ENCODE measurements around the gene XYLT1. TPM values are rescaled to one million over a fixed set of nuclear protein-coding genes. Genes with fewer than 3 reads are reported as not detected.

XYLT1 gene
- total and polyA plus RNA-seq, 3 experiments from 2014 or later, result 1.4 to 9.1 (median 6.8) TPM

GRCh38 chr16:17213025-17213424 lies 257.7 kb downstream of the XYLT1 start:
- H3K27ac Mint-ChIP-seq, result peak overlapping the region in 2 of 8 donors; percentile 22 to 67
- H3K36me3 ChIP-seq (ENCODE audit: insufficient read depth, low read length), result no peaks in the 10 kb centered on the region
- H3K36me3 Mint-ChIP-seq, result peaks cover 9 to 26% (median 18%) of the 10 kb centered on the region in 3 donors
- no peaks in the 10 kb centered on the region for H3K27me3 ChIP-seq (ENCODE audit: insufficient read depth, low read length, poor library complexity, severe bottlenecking)
- ChIA-PET CTCF (no interaction called here), POLR2A (no interaction called here)
- peaks cover 0 to 9% (median 0%) of the 10 kb centered on the region in 5 donors for H3K9me3 Mint-ChIP-seq
- peak in 2 of 5 donors; percentile 19 to 46 for DNase-seq
- H3K27ac ChIP-seq (ENCODE audit: low read depth, low read length), result no peak overlapping the region
- peaks cover 10 to 22% (median 14%) of the 10 kb centered on the region in 3 donors for H3K4me1 Mint-ChIP-seq
- no peak overlapping the region for H3K4me3 Mint-ChIP-seq
- H3K9me3 ChIP-seq (ENCODE audit: low read length), result peaks cover 8% of the 10 kb centered on the region
- H3K4me3 ChIP-seq (ENCODE audit: low read length), result no peak overlapping the region
- H3K4me1 ChIP-seq (ENCODE audit: insufficient read depth, low read length), result peaks cover 15% of the 10 kb centered on the region
- H3K27me3 Mint-ChIP-seq, result no peaks in the 10 kb centered on the region

DNA sequence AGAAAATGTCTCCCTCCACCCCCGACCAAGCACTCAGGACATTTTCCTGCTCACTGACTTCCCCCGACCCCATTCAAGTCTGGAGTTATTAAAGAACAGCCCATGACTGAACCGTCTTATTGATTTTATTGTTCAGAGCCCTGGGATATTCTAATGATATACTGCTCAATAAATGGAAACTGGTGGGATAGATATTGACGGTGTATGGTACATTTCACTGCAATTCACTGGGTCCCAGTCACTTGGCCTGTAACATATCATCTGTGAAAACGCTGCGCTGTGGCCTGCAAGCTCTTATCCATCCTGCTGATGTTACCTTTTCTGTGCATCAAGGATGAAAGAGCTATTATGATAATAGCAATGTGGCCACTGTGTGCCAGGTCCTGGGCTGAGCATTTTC lies 258.2 kb downstream of the XYLT1 start:
- Mint-ChIP-seq H3K9me3 (peaks cover 0 to 9% (median 0%) of the 10 kb centered on the region in 5 donors), H3K36me3 (peaks cover 8 to 25% (median 18%) of the 10 kb centered on the region in 3 donors), H3K4me3 (no peak overlapping the region), H3K27ac (peak overlapping the region in 3 of 8 donors; percentile 59 to 69 (median 67)), H3K4me1 (peaks cover 10 to 22% (median 14%) of the 10 kb centered on the region in 3 donors), H3K27me3 (no peaks in the 10 kb centered on the region)
- DNase-seq, result no peak
- Histone ChIP-seq H3K4me3 (ENCODE audit: low read length) (no peak overlapping the region), H3K27me3 (ENCODE audit: insufficient read depth, low read length, poor library complexity, severe bottlenecking) (no peaks in the 10 kb centered on the region), H3K27ac (ENCODE audit: low read depth, low read length) (no peak overlapping the region), H3K9me3 (ENCODE audit: low read length) (peaks cover 8% of the 10 kb centered on the region), H3K36me3 (ENCODE audit: insufficient read depth, low read length) (no peaks in the 10 kb centered on the region), H3K4me1 (ENCODE audit: insufficient read depth, low read length) (peaks cover 15% of the 10 kb centered on the region)
- POLR2A ChIA-PET, result no interaction called here
- CTCF ChIA-PET, result interaction anchor here (1.9 kb wide), 1 partner anchor 366 kb away, joined by 4 read pairs; no protein-coding TSS in a partner anchor

- Histone ChIP-seq H3K9me3 (ENCODE audit: low read length) (peaks cover 8% of the 10 kb centered on the region), H3K36me3 (ENCODE audit: insufficient read depth, low read length) (no peaks in the 10 kb centered on the region), H3K4me3 (ENCODE audit: low read length) (no peak overlapping the region), H3K27me3 (ENCODE audit: insufficient read depth, low read length, poor library complexity, severe bottlenecking) (no peaks in the 10 kb centered on the region), H3K27ac (ENCODE audit: low read depth, low read length) (no peak overlapping the region), H3K4me1 (ENCODE audit: insufficient read depth, low read length) (peaks cover 15% of the 10 kb centered on the region)
- peaks cover 10 to 22% (median 14%) of the 10 kb centered on the region in 3 donors for H3K4me1 Mint-ChIP-seq
- no peak overlapping the region for H3K4me3 Mint-ChIP-seq
- peaks cover 7 to 23% (median 18%) of the 10 kb centered on the region in 3 donors for H3K36me3 Mint-ChIP-seq
- peak in 3 of 5 donors; percentile 14 to 54 (median 32) for DNase-seq
- POLR2A ChIA-PET, result no interaction called here
- no peaks in the 10 kb centered on the region for H3K27me3 Mint-ChIP-seq
- H3K9me3 Mint-ChIP-seq, result peaks cover 0 to 9% (median 0%) of the 10 kb centered on the region in 5 donors
- CTCF ChIA-PET, result interaction anchor here (1.9 kb wide), 1 partner anchor 367 kb away, joined by 4 read pairs; no protein-coding TSS in a partner anchor
- peak overlapping the region in 1 of 8 donors; percentile 81 for H3K27ac Mint-ChIP-seq
Measured at GRCh38 chr16:17211797-17212196, 259.0 kb downstream of the XYLT1 start.

DNA sequence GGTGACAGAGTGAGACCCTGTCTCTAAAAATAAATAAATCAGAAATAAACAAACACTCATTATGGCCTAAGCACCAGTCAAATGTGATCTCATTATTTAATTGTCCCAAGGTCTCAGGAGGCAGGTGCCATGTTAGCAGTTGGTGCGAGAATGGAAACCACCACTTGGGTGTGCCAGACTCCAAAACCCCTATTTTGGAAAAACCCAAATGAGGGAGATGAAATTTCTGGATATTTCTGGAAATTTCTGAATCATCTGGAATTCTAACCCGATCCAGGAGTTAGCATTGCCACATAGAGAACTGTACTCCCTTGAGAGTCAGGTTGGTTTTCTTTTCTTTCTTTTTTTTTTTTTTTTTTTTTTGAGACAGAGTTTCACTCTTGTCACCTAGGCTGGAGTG lies 264.0 kb downstream of the XYLT1 start:
- H3K27ac ChIP-seq (ENCODE audit: low read depth, low read length), result no peak overlapping the region
- no peaks in the 10 kb centered on the region for H3K27me3 Mint-ChIP-seq
- POLR2A ChIA-PET, result no interaction called here
- no peak overlapping the region for H3K4me3 ChIP-seq (ENCODE audit: low read length)
- H3K4me3 Mint-ChIP-seq, result no peak overlapping the region
- no peak for DNase-seq
- no peaks in the 10 kb centered on the region for H3K36me3 ChIP-seq (ENCODE audit: insufficient read depth, low read length)
- H3K27me3 ChIP-seq (ENCODE audit: insufficient read depth, low read length, poor library complexity, severe bottlenecking), result no peaks in the 10 kb centered on the region
- peaks cover 2 to 10% (median 3%) of the 10 kb centered on the region in 3 donors for H3K36me3 Mint-ChIP-seq
- H3K27ac Mint-ChIP-seq, result no peak overlapping the region
- peaks cover 2 to 8% (median 7%) of the 10 kb centered on the region in 3 donors for H3K4me1 Mint-ChIP-seq
- no peaks in the 10 kb centered on the region for H3K9me3 Mint-ChIP-seq
- CTCF ChIA-PET, result no interaction called here
- H3K4me1 ChIP-seq (ENCODE audit: insufficient read depth, low read length), result no peaks in the 10 kb centered on the region
- no peaks in the 10 kb centered on the region for H3K9me3 ChIP-seq (ENCODE audit: low read length)

GRCh38 chr16:17205279-17206211 lies 265.2 kb downstream of the XYLT1 start:
- peaks cover 2 to 6% (median 4%) of the 10 kb centered on the region in 3 donors for H3K4me1 Mint-ChIP-seq
- peak overlapping the region in 1 of 8 donors; percentile 41 for H3K27ac Mint-ChIP-seq
- Histone ChIP-seq H3K9me3 (ENCODE audit: low read length) (no peaks in the 10 kb centered on the region), H3K4me3 (ENCODE audit: low read length) (no peak overlapping the region), H3K27ac (ENCODE audit: low read depth, low read length) (no peak overlapping the region), H3K36me3 (ENCODE audit: insufficient read depth, low read length) (no peaks in the 10 kb centered on the region), H3K27me3 (ENCODE audit: insufficient read depth, low read length, poor library complexity, severe bottlenecking) (no peaks in the 10 kb centered on the region), H3K4me1 (ENCODE audit: insufficient read depth, low read length) (no peaks in the 10 kb centered on the region)
- no peaks in the 10 kb centered on the region for H3K9me3 Mint-ChIP-seq
- DNase-seq, result no peak
- CTCF ChIA-PET, result no interaction called here
- POLR2A ChIA-PET, result no interaction called here
- H3K4me3 Mint-ChIP-seq, result no peak overlapping the region
- peaks cover 3 to 16% (median 6%) of the 10 kb centered on the region in 3 donors for H3K36me3 Mint-ChIP-seq
- H3K27me3 Mint-ChIP-seq, result no peaks in the 10 kb centered on the region

DNA sequence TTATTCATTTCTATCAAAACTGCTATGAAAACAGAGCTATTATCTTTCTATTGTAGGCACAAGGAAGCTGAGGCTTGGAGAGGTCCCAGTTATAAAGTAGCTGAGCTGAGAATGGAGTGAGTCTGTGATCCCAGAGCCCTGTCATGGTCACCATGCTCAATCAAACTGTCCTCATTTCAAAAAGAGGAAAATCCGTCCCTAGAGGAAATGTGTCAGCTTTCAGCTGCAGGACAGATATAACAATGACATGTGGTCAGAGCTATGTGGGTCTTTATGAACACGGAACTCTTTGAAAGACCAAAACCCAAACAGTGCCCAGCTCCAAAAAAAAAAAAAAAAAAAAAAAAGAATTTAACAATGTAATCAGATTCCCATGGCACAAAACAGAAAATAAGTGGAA lies 266.1 kb downstream of the XYLT1 start:
- H3K9me3 ChIP-seq (ENCODE audit: low read length), result no peaks in the 10 kb centered on the region
- no peaks in the 10 kb centered on the region for H3K4me1 ChIP-seq (ENCODE audit: insufficient read depth, low read length)
- no peaks in the 10 kb centered on the region for H3K27me3 ChIP-seq (ENCODE audit: insufficient read depth, low read length, poor library complexity, severe bottlenecking)
- Mint-ChIP-seq H3K27ac (no peak overlapping the region), H3K4me3 (no peak overlapping the region), H3K9me3 (no peaks in the 10 kb centered on the region), H3K27me3 (no peaks in the 10 kb centered on the region), H3K4me1 (peaks cover 2 to 6% (median 4%) of the 10 kb centered on the region in 3 donors), H3K36me3 (peaks cover 4 to 25% (median 11%) of the 10 kb centered on the region in 3 donors)
- no peaks in the 10 kb centered on the region for H3K36me3 ChIP-seq (ENCODE audit: insufficient read depth, low read length)
- CTCF ChIA-PET, result no interaction called here
- H3K4me3 ChIP-seq (ENCODE audit: low read length), result no peak overlapping the region
- H3K27ac ChIP-seq (ENCODE audit: low read depth, low read length), result no peak overlapping the region
- DNase-seq, result no peak
- POLR2A ChIA-PET, result no interaction called here

DNA sequence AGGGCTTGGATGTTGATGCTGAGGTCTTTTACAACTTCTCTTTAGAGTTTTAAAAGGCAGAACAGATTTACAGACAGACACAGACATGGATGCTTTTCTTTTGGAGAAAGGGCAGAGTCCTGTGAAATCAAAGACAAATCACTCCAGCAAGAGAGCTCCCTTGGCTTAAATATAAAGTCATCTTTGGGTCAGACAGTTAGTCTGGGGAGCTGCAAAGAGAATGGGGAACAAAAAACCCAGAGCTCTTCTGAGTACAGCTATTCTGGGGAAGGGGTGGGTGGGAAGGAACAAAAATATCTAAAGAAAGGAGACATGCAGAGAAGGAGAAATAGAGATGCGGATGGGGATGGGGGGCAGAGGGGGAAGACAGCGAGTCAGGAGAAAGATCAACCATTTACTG lies 266.6 kb downstream of the XYLT1 start:
- peaks cover 2 to 6% (median 4%) of the 10 kb centered on the region in 3 donors for H3K4me1 Mint-ChIP-seq
- H3K9me3 Mint-ChIP-seq, result no peaks in the 10 kb centered on the region
- CTCF ChIA-PET, result interaction anchor here (1.0 kb wide), 1 partner anchor 10 kb away, joined by 3 read pairs; no protein-coding TSS in a partner anchor
- no peak overlapping the region for H3K27ac Mint-ChIP-seq
- H3K36me3 ChIP-seq (ENCODE audit: insufficient read depth, low read length), result no peaks in the 10 kb centered on the region
- no peaks in the 10 kb centered on the region for H3K9me3 ChIP-seq (ENCODE audit: low read length)
- no peaks in the 10 kb centered on the region for H3K27me3 Mint-ChIP-seq
- H3K36me3 Mint-ChIP-seq, result peaks cover 8 to 29% (median 14%) of the 10 kb centered on the region in 3 donors
- no peak overlapping the region for H3K27ac ChIP-seq (ENCODE audit: low read depth, low read length)
- H3K4me1 ChIP-seq (ENCODE audit: insufficient read depth, low read length), result no peaks in the 10 kb centered on the region
- no peak overlapping the region for H3K4me3 ChIP-seq (ENCODE audit: low read length)
- no peaks in the 10 kb centered on the region for H3K27me3 ChIP-seq (ENCODE audit: insufficient read depth, low read length, poor library complexity, severe bottlenecking)
- no peak overlapping the region for H3K4me3 Mint-ChIP-seq
- DNase-seq, result no peak
- POLR2A ChIA-PET, result no interaction called here

- Mint-ChIP-seq H3K27ac (peak overlapping the region in 4 of 8 donors; percentile 0 to 64 (median 28)), H3K4me3 (no peak overlapping the region), H3K9me3 (no peaks in the 10 kb centered on the region), H3K4me1 (peaks cover 2 to 6% (median 4%) of the 10 kb centered on the region in 3 donors), H3K36me3 (peaks cover 8 to 34% (median 14%) of the 10 kb centered on the region in 3 donors), H3K27me3 (no peaks in the 10 kb centered on the region)
- H3K4me3 ChIP-seq (ENCODE audit: low read length), result no peak overlapping the region
- no peaks in the 10 kb centered on the region for H3K36me3 ChIP-seq (ENCODE audit: insufficient read depth, low read length)
- no peaks in the 10 kb centered on the region for H3K9me3 ChIP-seq (ENCODE audit: low read length)
- no peaks in the 10 kb centered on the region for H3K4me1 ChIP-seq (ENCODE audit: insufficient read depth, low read length)
- no peak for DNase-seq
- ChIA-PET POLR2A (no interaction called here), CTCF (interaction anchor here (1.0 kb wide), 1 partner anchor 9 kb away, joined by 3 read pairs; no protein-coding TSS in a partner anchor)
- no peaks in the 10 kb centered on the region for H3K27me3 ChIP-seq (ENCODE audit: insufficient read depth, low read length, poor library complexity, severe bottlenecking)
- no peak overlapping the region for H3K27ac ChIP-seq (ENCODE audit: low read depth, low read length)
Measured at GRCh38 chr16:17203424-17203823, 267.3 kb downstream of the XYLT1 start.

Measured in CD8-positive, alpha-beta memory T cell (primary cell).